Stimulated activated CD8-positive, alpha-beta memory T cell treated with anti-CD3 and anti-CD28 coated beads, Interleukin-7, amount 100 ng/mL, for 4 hours (primary cell): ENCODE results near the gene TBCE.

ENCODE experiments used
- DNase-seq, 2 donors: peaks; one replicate each; pipeline ENCODE4 v3.0.0-alpha.2; 2020; ENCODE audit warnings: low read depth in 2 of 2

Gene TBCE, protein sequence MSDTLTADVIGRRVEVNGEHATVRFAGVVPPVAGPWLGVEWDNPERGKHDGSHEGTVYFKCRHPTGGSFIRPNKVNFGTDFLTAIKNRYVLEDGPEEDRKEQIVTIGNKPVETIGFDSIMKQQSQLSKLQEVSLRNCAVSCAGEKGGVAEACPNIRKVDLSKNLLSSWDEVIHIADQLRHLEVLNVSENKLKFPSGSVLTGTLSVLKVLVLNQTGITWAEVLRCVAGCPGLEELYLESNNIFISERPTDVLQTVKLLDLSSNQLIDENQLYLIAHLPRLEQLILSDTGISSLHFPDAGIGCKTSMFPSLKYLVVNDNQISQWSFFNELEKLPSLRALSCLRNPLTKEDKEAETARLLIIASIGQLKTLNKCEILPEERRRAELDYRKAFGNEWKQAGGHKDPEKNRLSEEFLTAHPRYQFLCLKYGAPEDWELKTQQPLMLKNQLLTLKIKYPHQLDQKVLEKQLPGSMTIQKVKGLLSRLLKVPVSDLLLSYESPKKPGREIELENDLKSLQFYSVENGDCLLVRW

DNA sequence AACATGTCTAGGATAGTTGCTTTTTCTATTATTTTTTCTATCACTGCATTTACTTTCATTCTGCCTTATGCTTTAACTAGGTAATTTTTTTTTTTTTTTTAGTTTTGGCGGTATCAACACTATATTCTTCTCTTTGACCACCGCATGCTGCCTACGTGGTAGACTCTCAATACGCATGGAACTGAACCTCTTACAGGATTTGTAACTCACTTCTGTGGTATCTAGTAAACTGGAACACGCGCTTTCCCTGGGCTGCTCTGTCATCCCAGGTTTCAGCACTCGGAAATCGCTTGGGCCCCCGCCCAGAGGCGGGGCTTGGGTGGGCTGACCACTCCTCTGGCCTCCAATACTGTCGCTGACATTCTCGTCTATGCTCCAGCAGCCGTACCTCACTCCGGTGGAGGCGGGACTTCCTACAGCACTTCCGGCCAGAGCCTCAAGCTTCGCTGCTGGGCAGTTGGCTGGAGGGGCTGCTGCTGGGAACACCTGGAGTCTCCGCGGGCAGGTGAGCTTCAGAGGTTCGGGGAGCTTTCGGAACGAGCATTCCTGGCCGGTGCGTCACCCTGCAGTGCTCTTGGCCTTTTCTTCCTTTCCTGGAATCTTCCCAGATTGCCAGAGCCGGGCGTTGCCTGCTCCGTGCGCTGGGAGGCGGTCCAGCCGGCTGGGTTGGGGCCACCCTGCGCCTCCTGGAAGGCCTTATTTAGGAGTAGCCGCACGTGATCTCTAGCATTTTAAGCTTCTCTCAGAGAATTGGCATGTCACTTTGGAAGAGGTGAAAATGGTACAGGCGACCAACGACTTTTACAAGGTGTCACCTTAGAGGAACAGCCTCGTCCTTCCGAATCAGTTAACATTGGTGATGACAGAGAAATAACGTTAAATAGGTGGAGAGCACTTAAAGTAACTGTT lies at the start of gene TBCE:
TSS of gene TBCE (plus strand) at position 428 of the 909 bp plus-strand sequence. CDS start 12,623 bp downstream, outside the sequence.
- peak; percentile 65 to 78 for DNase-seq

DNA sequence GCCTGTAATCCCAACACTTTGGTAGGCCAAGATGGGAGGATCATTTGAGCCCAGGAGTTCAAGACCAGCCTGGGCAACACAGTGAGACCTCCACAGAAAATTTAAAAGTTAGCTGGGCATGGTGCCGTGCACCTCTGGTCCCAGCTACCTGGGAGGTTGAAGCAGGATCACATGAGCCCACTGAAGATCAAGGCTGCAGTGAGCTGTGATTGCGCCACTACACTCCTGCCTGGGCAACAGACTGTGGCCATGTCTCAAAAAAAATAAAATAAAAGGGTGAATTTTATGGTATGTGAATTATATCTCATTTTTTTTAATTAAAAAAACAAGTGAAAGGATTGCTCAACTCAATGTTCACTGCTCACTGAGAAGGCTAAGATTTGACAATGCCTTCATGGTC lies 48.0 kb upstream of the TBCE start:
- no peak for DNase-seq

DNA sequence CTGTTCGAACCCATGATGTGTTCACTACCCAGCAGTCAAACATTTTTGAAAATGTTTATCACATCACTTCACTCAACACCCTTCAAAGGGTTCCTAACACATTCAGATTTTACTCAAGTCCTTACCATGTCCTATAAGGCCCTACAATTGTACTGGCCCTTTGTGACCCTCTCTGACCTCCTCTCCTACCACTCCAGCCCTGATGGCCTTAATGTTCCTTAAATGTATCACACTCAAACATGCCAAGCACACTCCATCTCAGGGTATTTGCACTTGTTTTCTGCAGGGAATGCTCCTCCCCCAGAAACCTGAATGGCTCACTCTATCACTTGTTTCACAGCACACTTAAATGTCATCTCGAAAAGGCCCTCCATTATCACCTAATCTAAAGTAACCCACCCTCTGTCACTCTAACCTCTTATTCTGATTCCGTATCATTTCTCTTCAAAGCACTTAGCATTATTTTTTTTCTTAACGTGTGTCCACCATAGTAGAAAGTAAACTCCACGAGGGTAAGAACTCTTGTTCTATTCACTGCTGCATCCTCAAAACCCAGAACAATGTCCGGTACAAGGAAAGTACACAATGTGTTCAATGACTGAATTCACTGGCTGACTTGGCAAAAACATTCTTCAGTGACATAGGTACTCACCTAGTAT lies 46.6 kb upstream of the TBCE start:
- DNase-seq, result no peak

DNA sequence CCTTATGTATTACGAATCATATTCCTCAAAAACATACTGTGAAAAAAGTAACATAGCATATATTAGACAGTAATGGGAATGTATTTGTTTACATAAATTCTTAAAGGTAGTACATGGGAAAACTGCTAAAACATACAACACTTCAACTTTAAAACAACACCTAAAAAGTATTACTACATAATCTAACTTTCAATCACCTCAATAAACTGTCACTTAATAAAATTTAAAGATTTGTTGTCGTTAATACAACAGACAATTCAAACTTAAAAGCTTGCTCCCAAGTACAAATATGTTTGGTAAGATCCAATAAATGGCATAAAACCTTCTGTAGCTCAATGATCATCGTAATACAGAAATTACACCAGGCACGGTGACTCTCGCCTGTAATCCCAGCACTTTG lies 42.9 kb upstream of the TBCE start:
- no peak for DNase-seq

DNA sequence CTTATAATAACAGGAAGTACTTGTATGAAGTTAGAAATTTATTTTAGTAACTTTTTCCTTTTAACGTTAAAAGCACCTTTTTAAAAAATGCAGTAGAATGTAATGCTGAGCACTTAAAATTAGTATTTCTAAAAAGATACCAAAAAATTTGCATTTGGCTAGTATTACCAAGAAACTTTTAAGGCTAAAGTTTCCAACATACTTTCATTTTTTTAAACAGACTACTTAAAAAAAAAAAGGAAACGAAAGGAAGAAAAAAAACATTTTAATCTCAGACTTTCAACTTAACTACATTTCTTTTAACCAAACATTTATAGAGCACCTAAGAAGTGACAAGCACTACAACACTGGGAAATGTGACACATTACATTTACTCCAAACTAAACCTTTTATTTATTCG lies 42.1 kb upstream of the TBCE start:
- no peak for DNase-seq

DNA sequence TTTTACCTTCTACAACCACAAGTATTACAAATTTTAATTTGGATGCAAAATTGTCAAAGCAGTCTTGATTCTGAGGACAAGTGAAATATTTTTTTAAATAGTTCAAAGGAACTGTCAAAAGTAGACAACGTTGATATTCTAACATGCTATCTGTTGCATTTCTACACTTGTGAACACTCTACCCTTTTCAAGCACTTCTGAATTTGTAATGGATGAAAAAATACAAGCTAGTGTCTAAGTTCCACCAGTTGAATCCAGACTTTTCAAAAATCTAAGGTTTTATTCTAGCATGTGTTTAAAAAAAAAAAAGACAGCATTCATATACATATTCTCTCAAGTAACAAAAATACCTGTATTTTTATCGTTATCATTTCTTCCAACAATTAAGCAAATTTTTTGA lies 41.4 kb upstream of the TBCE start:
- no peak for DNase-seq

DNA sequence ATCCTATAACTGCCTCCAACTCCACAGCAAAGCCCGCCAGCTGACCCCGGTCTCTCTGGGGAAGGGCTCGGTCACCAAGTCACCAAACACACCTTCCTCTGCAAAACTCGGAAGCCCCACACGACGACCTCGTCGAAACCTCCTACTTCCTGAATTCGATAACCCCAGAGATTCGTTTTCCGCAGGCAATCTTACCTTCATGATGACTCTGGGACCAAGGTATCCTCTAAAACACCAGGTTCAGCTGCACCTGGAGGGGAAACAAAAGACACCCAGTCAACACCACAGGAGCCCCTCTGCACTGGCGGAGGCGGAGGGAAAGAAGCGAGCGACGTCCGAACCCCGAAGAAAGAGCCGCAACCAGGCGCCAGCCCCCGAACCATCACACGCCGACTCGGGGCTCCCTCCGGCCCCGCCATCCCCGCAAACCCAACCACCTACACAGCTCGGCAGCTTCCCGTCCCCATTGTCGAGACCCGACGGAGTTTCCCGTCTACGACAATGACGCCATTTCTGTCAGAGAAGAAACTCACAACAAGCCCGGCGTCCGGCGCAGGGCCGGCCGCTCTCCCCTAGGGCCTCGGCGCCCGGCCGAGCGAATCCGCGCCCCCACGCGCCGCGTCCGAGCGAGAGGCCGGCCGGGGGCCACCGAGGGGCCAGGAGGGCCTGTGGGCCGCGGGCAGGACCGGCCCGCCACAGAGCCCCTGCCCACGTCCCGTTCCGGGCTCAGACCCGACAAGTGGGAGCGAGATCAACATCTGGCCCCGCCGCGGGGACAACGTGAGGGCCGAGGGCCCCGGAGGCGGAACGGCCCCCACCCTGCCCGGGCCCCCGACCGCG lies 40.3 kb upstream of the TBCE start:
- DNase-seq, result peak; percentile 29 to 54

DNA sequence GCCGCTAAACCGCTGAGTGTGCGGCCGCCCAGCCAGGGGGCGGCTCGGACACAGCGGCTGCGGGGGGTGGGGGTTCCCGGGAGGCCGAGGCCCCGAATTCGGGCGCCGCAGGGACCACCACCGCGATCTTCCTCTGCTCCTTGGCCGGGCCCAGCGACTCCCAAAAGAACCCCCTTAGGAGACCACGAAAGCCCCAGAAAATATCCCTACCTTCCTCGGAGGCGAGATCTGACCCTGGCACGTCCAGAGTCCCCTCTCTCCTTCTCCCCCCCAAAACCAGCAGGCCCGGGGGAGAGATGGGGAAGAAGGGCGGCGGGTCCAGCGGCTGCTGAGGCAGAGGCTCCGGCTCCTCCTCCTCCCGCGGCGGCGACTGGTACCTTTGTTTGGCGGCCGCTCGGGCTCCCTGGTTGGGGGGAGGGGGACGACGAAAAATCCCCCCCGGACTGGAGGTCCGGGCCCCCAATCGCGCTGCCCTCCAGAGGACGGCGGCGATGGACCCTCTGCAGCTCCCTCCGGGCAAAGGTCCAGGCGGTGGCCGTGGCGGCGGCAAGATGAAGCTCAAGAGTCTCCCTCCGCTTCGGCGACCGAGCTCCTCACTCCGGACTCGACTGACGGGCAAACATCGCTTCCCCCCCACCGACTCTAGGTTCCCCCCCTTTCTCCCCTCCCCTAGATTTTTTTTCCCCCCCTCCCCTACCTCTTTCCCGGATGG lies 39.5 kb upstream of the TBCE start, which contains the start of gene ARID4B:
TSS of gene ARID4B (minus strand) at position 621 of the 712 bp plus-strand sequence. CDS start 1,260 bp downstream, outside the sequence.
- peak in 1 of 2 donors; percentile 55 for DNase-seq

DNA sequence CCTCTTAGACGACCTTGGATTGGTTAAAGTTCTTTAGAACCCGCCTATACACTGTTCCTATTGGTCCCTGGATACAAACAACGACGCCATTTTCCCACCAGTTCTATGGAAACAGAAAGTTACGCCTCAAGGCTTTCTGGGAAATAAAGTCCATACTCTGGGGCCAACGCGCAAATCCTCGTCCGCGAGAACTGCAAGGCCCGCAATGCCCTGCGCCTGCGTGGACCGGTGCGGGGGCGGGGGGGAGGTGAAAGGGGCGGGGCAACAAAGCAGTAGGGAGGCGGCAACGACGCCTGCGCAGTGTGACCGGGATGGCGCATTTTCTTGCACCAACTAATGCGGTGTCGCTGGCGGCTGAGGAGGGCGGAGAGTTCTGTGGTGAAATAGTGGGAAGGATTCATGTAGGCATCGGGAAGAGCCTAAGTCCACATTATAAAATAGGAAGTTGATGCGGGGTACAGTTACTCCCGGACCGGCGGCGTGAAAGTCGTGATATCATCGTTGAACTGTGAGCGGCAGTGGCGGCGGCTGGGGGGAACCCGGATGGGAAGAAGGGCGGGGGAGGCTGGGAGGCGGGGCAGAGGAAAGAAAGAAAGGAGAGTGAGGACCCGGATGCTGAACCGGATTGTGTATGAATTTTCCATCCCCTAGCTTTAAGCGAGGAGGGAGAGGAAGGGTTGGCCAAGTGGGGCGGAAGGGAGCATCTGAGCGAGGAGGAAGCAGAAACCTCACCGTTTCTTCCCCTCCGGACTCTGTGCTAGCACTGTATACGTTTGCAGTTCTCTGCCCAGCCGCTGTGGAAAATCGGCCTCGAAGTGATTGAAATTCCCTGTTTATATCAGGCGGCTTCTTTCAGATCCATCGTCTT lies 38.7 kb upstream of the TBCE start, which contains the start of gene GGPS1:
TSS of gene GGPS1 (plus strand) at position 300 of the 868 bp plus-strand sequence. CDS start 6,695 bp downstream, outside the sequence.
- peak; percentile 98 to 100 for DNase-seq

DNA sequence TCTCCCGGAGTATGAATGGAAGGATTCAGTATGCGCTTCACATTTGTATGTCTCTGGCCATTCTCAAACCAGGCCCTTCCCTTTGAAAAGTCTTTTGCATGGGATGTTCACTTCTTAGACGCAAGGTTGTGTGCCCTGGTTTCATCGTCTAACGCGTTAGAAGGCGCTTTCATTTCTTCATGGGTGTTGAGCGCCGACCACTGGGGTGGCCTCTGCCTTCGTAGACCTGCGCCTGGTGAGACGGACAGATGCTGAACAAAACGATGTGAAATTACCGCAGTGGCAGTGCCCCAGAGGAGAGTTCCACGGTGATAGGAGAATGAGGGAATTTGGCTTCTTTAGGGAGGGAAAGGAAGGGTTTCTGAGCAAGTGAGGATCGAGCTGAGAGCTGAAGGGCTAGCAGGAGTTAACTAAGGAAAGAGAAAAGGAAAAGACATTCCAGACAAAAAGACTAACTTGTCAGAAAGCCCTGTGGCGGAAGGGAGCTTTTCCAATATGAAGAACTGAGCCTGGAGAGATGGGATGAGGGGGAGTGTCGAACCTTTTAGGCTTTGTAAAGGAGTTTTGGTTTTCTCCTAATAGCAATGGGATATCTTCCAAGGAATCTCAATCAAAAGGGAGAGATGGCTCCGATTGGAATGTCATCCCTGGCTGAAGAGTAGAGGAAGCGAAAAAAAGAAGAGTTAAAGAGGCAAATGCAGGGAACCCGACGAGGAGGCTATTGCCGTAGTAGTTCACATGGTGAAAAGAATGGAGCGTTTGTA lies 37.9 kb upstream of the TBCE start:
- peak in 1 of 2 donors; percentile 30 for DNase-seq

DNA sequence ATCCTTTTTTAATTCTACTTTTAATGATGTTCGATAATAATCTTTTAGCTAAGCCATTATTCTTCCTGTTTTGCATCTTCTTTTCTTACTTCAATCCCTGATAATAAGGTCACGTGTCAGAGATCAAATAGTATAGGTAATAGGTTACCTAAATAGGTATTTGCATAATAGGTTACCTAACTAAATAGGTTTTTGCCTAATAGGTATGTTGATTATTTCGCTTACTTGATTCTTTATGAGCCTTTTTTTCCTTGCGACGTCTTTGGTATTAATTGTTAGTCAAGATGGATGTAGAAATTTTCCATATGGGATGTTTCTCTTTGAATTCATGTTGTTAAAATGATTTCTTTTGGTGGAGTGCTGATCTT lies 36.3 kb upstream of the TBCE start:
- no peak for DNase-seq

DNA sequence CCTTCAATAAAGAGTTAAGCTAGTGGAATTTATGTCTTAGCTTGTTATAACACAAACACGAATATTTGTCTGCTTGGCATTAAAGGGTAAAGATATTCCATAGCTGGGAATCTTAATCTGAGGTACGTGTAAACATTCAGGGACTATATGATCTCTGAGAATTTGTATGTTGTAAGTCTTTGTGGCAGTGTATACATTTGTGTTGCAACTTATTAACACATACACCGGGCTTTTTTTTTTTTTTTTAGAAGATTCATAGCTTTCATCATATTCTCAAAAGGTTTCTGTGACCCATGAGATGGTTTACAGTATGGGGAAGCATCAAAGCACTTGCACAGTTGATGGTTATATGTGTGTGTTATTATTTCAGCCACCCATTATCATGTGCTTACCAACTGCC lies 35.8 kb upstream of the TBCE start:
- no peak for DNase-seq

DNA sequence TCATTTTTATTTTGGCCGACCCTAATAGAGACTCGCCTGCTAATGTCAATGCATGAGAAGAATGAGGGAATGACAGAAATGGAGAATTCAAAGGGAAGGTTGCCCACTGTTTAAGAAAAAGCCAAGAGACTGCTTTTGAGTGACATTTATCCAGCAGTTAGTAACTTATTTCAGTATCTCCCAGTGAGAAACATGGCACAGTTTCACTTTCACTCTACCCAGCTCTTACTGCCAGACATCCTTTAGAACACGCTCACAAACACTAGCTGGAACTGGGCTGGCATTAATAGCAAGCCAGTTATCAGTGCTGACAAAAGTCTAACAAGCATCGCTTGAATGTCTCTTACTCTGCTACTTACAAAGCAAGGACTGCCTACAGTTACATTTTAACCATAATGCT lies 30.3 kb upstream of the TBCE start:
- DNase-seq, result no peak

DNA sequence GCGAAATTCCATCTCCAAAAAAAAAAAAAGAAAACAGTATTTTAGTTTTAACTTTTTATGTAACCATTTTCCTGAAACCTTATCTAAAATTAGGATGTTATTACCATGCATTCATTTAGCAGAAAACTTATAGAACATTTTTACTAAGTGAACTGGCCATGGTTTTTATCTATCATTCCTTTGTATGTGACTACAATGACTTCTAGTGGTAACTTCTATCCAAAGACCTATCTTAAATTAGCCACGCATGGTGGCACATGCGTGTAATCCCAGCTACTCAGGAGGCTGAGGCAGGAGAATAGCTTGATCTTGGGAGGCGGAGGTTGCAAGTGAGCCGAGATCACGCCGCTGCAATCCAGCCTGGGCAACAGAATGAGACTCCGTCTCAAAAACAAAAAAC lies 27.5 kb upstream of the TBCE start:
- DNase-seq, result no peak

DNA sequence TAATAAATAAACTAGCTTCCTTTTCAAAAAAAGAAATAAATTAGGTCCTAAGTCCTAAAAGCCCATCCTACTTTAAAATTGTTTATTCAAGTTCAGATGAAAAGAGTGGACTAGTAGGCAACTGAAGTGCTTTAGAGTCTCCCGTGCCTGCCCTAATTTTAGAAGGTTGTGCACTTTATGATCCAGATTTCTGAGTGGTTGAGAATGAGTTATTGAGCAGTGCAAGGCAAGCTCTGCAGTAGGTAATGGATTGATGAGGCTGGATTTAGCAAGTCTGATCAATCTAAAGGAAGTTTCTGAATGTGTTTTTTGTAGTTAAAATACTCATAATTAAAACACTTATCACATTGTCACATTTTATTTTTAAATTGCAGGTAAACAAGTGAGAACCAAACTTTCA lies 25.9 kb upstream of the TBCE start:
- DNase-seq, result no peak

DNA sequence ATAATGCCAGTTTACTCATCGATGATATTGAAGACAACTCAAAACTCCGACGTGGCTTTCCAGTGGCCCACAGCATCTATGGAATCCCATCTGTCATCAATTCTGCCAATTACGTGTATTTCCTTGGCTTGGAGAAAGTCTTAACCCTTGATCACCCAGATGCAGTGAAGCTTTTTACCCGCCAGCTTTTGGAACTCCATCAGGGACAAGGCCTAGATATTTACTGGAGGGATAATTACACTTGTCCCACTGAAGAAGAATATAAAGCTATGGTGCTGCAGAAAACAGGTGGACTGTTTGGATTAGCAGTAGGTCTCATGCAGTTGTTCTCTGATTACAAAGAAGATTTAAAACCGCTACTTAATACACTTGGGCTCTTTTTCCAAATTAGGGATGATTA lies 25.2 kb upstream of the TBCE start:
- no peak for DNase-seq

DNA sequence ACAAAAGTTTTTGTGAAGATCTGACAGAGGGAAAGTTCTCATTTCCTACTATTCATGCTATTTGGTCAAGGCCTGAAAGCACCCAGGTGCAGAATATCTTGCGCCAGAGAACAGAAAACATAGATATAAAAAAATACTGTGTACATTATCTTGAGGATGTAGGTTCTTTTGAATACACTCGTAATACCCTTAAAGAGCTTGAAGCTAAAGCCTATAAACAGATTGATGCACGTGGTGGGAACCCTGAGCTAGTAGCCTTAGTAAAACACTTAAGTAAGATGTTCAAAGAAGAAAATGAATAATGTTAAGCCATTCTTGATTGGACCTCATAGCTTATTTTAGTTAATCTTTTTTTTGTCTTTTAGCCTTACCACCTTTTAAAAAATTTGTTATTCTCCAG lies 24.8 kb upstream of the TBCE start:
- DNase-seq, result no peak

DNA sequence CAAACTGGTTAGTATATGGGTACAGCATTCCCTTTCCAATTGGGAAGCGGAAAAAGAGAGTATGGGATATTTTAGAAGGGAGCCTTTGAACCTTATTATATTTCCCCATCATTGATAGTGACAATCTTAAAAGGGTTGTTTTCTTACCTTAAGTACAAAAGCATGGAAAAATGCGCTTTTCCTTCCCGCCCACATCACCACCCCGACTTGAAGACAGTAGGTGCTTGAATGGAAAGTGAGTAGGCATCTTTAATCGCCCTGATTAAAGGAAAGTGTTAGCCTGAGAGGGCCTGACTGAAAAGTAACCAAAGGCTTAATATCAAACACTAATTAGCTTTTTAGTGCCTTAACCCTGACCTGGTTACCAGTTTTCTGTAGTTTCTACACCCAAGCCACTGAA lies 23.5 kb upstream of the TBCE start:
- no peak for DNase-seq
